Upper lobe of left lung (tissue), 4 donors: Measurements from ENCODE around the gene PPP1R12C.

Experiments
- EP300 ChIP-seq, 4 donors: sonication (generic); formaldehyde crosslinking; IDR thresholded peaks; one replicate each; pipeline ENCODE4 v1.5.1; 2017; ENCODE audit warnings: antibody characterized with exemption in 4 of 4, control low read depth in 2 of 4
- POLR2A ChIP-seq, 4 donors: fragments of 450-650 bp; IDR thresholded peaks; one replicate each; pipeline ENCODE4 v1.5.1; 2016 to 2017; ENCODE audit warnings: antibody characterized with exemption in 4 of 4, mild to moderate bottlenecking in 2 of 4
- POLR2AphosphoS5 ChIP-seq, 2 donors: sonication (generic); formaldehyde crosslinking; IDR thresholded peaks; one replicate each; pipeline ENCODE4 v1.5.1; 2017; ENCODE audit warnings: antibody characterized with exemption in 2 of 2
- TF ChIP-seq, protein P1 (sequence below), 6 experiments: fragments of 450-650 bp in 4 of 6; fragments of 200-600 bp in 2 of 6; sonication (generic) in 2 of 6; IDR thresholded peaks; one replicate each; pipeline ENCODE4 v1.5.1; 2016 to 2019; ENCODE audit warnings: antibody characterized with exemption in 6 of 6

DNA sequence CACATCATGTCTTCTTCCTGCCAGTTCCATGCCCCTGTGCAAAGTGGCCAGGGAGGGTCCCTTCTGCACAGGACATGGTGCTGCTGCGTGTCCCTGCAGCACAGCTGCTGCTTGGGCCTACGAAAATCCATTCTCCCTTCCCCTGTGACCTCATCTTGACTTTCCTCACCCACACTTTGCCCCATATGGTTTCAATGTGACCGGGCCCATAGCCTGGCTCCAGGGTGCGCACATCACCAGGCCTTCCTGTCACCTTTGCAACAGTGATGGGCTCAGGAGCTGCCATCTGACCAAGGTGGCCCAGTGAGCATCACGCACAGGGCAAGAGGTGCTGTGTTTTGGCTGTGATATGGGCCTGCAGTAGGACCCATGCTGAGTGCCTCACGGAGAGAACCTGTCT lies 10.8 kb downstream of the PPP1R12C start:
- no peak for TF ChIP-seq POLR2A (IDR thresholded peaks at IDR 0.05)
- TF ChIP-seq EP300 (IDR thresholded peaks at IDR 0.05) = no peak
- TF ChIP-seq, protein P1, sequence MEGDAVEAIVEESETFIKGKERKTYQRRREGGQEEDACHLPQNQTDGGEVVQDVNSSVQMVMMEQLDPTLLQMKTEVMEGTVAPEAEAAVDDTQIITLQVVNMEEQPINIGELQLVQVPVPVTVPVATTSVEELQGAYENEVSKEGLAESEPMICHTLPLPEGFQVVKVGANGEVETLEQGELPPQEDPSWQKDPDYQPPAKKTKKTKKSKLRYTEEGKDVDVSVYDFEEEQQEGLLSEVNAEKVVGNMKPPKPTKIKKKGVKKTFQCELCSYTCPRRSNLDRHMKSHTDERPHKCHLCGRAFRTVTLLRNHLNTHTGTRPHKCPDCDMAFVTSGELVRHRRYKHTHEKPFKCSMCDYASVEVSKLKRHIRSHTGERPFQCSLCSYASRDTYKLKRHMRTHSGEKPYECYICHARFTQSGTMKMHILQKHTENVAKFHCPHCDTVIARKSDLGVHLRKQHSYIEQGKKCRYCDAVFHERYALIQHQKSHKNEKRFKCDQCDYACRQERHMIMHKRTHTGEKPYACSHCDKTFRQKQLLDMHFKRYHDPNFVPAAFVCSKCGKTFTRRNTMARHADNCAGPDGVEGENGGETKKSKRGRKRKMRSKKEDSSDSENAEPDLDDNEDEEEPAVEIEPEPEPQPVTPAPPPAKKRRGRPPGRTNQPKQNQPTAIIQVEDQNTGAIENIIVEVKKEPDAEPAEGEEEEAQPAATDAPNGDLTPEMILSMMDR (IDR thresholded peaks at IDR 0.05) = no peak
- TF ChIP-seq POLR2AphosphoS5 (IDR thresholded peaks at IDR 0.05) = no peak
